ENCODE measurements around the gene KCNK6.

Gene KCNK6

GRCh38 chr19:38346837-38347236, 27.2 kb downstream of the KCNK6 start:
- H2AFZ ChIP-seq (ENCODE audit: low read length), result no peak overlapping the region
- H3K9me3 ChIP-seq (ENCODE audit: insufficient read depth, low read depth, low read length), result no peaks in the 10 kb centered on the region
- H3K9ac ChIP-seq (ENCODE audit: low read depth, low read length, poor library complexity, severe bottlenecking), result no peak overlapping the region
- H3K79me2 ChIP-seq (ENCODE audit: insufficient read depth, low read length), result no peaks in the 10 kb centered on the region
- no peak for TF ChIP-seq CTCF (conservative IDR thresholded peaks at IDR 0.05; ENCODE audit: low read length)
- no peak for TF ChIP-seq EZH2phosphoT487 (IDR thresholded peaks at IDR 0.05; ENCODE audit: borderline replicate concordance)
- H3K4me3 ChIP-seq (ENCODE audit: low read length, poor library complexity, severe bottlenecking), result no peak overlapping the region
- no peaks in the 10 kb centered on the region for H4K20me1 ChIP-seq (ENCODE audit: insufficient read depth, low read length, poor library complexity, severe bottlenecking)
- no peaks in the 10 kb centered on the region for H3K27me3 ChIP-seq (ENCODE audit: insufficient read depth, low read length, poor library complexity, severe bottlenecking)
- H3K4me2 ChIP-seq (ENCODE audit: low read depth, low read length, poor library complexity, severe bottlenecking), result no peak overlapping the region
- H3K9me2 ChIP-seq (replicated peaks; ENCODE audit: low read depth, low read length), result no peaks in the 10 kb centered on the region
- H3K4me1 ChIP-seq (ENCODE audit: insufficient read depth, low read length, poor library complexity, severe bottlenecking), result no peaks in the 10 kb centered on the region
- H3F3A ChIP-seq (ENCODE audit: low read depth), result no peaks in the 10 kb centered on the region
- H3K36me3 ChIP-seq (ENCODE audit: insufficient read depth, low read length), result no peaks in the 10 kb centered on the region

GRCh38 chr19:38350883-38351282, 31.2 kb downstream of the KCNK6 start:
- Histone ChIP-seq H3K79me2 (ENCODE audit: insufficient read depth, low read length) (no peaks in the 10 kb centered on the region), H3K4me3 (ENCODE audit: low read length, poor library complexity, severe bottlenecking) (no peak overlapping the region), H3K27me3 (ENCODE audit: insufficient read depth, low read length, poor library complexity, severe bottlenecking) (no peaks in the 10 kb centered on the region)

DNA sequence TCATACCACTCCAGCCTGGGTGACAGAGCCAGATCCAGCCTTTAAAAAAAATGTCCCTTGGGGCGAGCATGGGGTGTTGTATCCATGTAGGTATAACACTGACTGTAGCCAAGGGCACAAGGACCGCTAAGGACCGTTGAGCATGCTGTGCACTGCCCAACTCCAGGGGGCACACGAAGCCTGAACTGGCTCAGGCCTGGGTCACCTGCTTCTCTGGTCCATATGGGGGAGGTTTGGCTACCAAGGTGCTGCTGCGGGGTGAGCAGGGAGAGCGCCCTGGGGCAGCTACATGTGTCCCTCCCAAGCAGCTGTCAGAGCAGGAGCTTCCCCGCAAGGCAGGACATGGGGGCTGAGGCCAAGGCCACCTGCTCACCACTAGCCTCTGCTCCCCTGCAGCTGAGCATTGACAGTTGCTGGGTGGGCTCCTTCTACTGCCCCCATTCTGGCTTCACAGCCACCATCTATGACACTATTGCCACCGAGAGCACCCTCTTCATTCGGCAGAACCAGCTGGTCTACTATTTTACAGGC, 32.3 kb downstream of the KCNK6 start:
- Histone ChIP-seq H3K4me3 (ENCODE audit: low read length, poor library complexity, severe bottlenecking) (no peak overlapping the region), H3K4me1 (ENCODE audit: insufficient read depth, low read length, poor library complexity, severe bottlenecking) (no peaks in the 10 kb centered on the region), H3K4me2 (ENCODE audit: low read depth, low read length, poor library complexity, severe bottlenecking) (no peak overlapping the region), H3K36me3 (ENCODE audit: insufficient read depth, low read length) (no peaks in the 10 kb centered on the region), H3K79me2 (ENCODE audit: insufficient read depth, low read length) (no peaks in the 10 kb centered on the region), H3K9ac (ENCODE audit: low read depth, low read length, poor library complexity, severe bottlenecking) (no peak overlapping the region), H2AFZ (ENCODE audit: low read length) (no peak overlapping the region), H3K9me3 (ENCODE audit: insufficient read depth, low read depth, low read length) (no peaks in the 10 kb centered on the region), H3K9me2 (replicated peaks; ENCODE audit: low read depth, low read length) (no peaks in the 10 kb centered on the region), H4K20me1 (ENCODE audit: insufficient read depth, low read length, poor library complexity, severe bottlenecking) (no peaks in the 10 kb centered on the region), H3K27me3 (ENCODE audit: insufficient read depth, low read length, poor library complexity, severe bottlenecking) (no peaks in the 10 kb centered on the region), H3F3A (ENCODE audit: low read depth) (no peaks in the 10 kb centered on the region)
- TF ChIP-seq CTCF (conservative IDR thresholded peaks at IDR 0.05; ENCODE audit: low read length), result no peak
- no peak for TF ChIP-seq EZH2phosphoT487 (IDR thresholded peaks at IDR 0.05; ENCODE audit: borderline replicate concordance)

More at GRCh38 chr19:38350883-38351282, 31.2 kb downstream of the KCNK6 start:
- no peaks in the 10 kb centered on the region for H3F3A ChIP-seq (ENCODE audit: low read depth)
- no peak overlapping the region for H2AFZ ChIP-seq (ENCODE audit: low read length)
- no peaks in the 10 kb centered on the region for H3K4me1 ChIP-seq (ENCODE audit: insufficient read depth, low read length, poor library complexity, severe bottlenecking)
- no peaks in the 10 kb centered on the region for H3K36me3 ChIP-seq (ENCODE audit: insufficient read depth, low read length)
- no peaks in the 10 kb centered on the region for H4K20me1 ChIP-seq (ENCODE audit: insufficient read depth, low read length, poor library complexity, severe bottlenecking)
- H3K9me2 ChIP-seq (replicated peaks; ENCODE audit: low read depth, low read length), result no peaks in the 10 kb centered on the region
- no peak overlapping the region for H3K9ac ChIP-seq (ENCODE audit: low read depth, low read length, poor library complexity, severe bottlenecking)
- TF ChIP-seq CTCF (conservative IDR thresholded peaks at IDR 0.05; ENCODE audit: low read length) (no peak), EZH2phosphoT487 (IDR thresholded peaks at IDR 0.05; ENCODE audit: borderline replicate concordance) (no peak)
- H3K9me3 ChIP-seq (ENCODE audit: insufficient read depth, low read depth, low read length), result no peaks in the 10 kb centered on the region
- no peak overlapping the region for H3K4me2 ChIP-seq (ENCODE audit: low read depth, low read length, poor library complexity, severe bottlenecking)
